Endothelial cell of umbilical vein (primary cell): ENCODE measurements around the gene ANGPT4.

Experiments
- CTCF ChIP-seq, 2 donors: IDR thresholded peaks; 1 replicate in 1 of 2; 2 replicates in 1 of 2; pipeline ENCODE4 v1.5.1; 2011; ENCODE audit warnings: low read length in 2 of 2, mild to moderate bottlenecking in 2 of 2, moderate library complexity in 2 of 2, control low read depth in 1 of 2, inconsistent platforms in 1 of 2, low read depth in 1 of 2; ENCODE audit not compliant: insufficient read depth in 1 of 2; ENCODE audit errors: extremely low read depth in 1 of 2
- EZH2 ChIP-seq: IDR thresholded peaks from 2 replicates; pipeline ENCODE4 v1.6.1; 2012; ENCODE audit warnings: borderline replicate concordance, low read depth, mild to moderate bottlenecking, moderate library complexity, low read length, inconsistent platforms; ENCODE audit not compliant: severe bottlenecking
- MAX ChIP-seq: IDR thresholded peaks from 2 replicates; pipeline ENCODE4 v1.6.1; 2011; ENCODE audit not compliant: insufficient read depth, insufficient read length
- MYC ChIP-seq: IDR thresholded peaks from one replicate; pipeline ENCODE4 v1.6.1; 2011; ENCODE audit warnings: mild to moderate bottlenecking, low read depth, low read length
- POLR2A ChIP-seq: IDR thresholded peaks from 2 replicates; pipeline ENCODE4 v1.6.1; 2012; ENCODE audit warnings: low read depth, mild to moderate bottlenecking, control low read depth, low read length
- POLR2AphosphoS5 ChIP-seq: IDR thresholded peaks from 2 replicates; pipeline ENCODE4 v1.6.1; 2012; ENCODE audit warnings: low read depth, mild to moderate bottlenecking, control low read depth, low read length, moderate library complexity; ENCODE audit not compliant: insufficient read depth

GRCh38 chr20:822651-823573 lies 93.2 kb downstream of the ANGPT4 start:
- TF ChIP-seq POLR2AphosphoS5 (no peak), POLR2A (no peak), CTCF (IDR thresholded peaks at IDR 0.05; ENCODE audit: extremely low read depth in 1 of 2, insufficient read depth in 1 of 2, low read depth in 1 of 2, low read length in 2 of 2) (no peak), EZH2 (no peak), MYC (no peak), MAX (no peak)
